Measurements from ENCODE around the gene OR51G1.
A peak's percentile ranks its signal among the peaks of the same experiment; 100 is the strongest.

DNA sequence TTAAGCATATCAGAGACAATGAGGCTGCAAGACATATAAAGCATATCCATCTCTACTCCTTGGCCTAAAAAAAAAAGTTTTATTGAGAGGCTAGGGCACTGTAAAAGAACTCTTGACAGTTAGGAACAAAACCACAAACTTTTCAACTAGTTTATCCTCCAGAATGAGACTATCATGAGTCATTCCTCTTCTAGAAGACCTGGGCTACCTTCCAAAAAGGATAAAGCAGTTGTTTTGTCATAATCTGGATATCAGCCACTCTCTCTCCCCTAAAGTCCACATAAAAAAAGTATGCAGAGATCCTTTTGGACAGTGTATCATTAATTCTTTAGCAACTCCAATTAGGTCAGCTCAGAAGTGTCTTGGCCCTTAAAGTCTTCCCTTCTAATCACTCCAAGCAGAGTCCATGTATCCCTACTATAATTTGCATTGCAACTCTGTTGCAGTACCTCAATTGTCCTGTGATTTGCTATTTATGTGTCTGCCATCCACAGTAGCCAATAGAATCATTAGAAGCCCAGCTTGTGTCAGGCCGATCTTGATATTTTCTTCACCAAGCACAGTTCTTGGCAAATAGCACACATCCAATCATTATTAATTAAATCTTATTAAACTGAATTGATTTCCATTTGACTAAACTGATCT lies 32.0 kb downstream of the OR51G1 start:
- TF ChIP-seq, protein P1, sequence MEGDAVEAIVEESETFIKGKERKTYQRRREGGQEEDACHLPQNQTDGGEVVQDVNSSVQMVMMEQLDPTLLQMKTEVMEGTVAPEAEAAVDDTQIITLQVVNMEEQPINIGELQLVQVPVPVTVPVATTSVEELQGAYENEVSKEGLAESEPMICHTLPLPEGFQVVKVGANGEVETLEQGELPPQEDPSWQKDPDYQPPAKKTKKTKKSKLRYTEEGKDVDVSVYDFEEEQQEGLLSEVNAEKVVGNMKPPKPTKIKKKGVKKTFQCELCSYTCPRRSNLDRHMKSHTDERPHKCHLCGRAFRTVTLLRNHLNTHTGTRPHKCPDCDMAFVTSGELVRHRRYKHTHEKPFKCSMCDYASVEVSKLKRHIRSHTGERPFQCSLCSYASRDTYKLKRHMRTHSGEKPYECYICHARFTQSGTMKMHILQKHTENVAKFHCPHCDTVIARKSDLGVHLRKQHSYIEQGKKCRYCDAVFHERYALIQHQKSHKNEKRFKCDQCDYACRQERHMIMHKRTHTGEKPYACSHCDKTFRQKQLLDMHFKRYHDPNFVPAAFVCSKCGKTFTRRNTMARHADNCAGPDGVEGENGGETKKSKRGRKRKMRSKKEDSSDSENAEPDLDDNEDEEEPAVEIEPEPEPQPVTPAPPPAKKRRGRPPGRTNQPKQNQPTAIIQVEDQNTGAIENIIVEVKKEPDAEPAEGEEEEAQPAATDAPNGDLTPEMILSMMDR (IDR thresholded peaks at IDR 0.05 in 2 of 3, conservative IDR thresholded peaks at IDR 0.05 in 1 of 3; ENCODE audit: borderline replicate concordance in 1 of 3, insufficient read depth in 1 of 3, low read depth in 2 of 3, low read length in 2 of 3): peak in 2 of 3 experiments; percentile 27 to 33; a peak in 2 of 6 replicates
- no peak for TF ChIP-seq POLR2A (IDR thresholded peaks at IDR 0.05; ENCODE audit: borderline replicate concordance, extremely low read depth, insufficient read depth, insufficient read length)
- TF ChIP-seq ZNF274 (IDR thresholded peaks at IDR 0.05; ENCODE audit: low read depth, low read length): no peak
- TF ChIP-seq SP1 (IDR thresholded peaks at IDR 0.05; ENCODE audit: low read depth): no peak

All from HCT116 (cell line).